T-helper 1 cell treated with Interleukin-12 subunit alpha and Interleukin-12 subunit beta and Interleukin-4 antibody, amounts not matched to agents 30 μg/mL and 1 μg/mL, for 36 hours (primary cell): Measurements from ENCODE around the gene PATL2.
"Not testable (repeated sequence)": the region's sequence is repeated elsewhere in the genome, so short reads cannot be mapped to it uniquely, and the experiment has no call there.

Experiments used
- H3K27ac Mint-ChIP-seq: one replicate; pipeline ENCODE4 v1.8.0; 2021; ENCODE audit warnings: mild to moderate bottlenecking, mixed read lengths
- H3K27me3 Mint-ChIP-seq: one replicate; pipeline ENCODE4 v1.8.0; 2021; ENCODE audit warnings: low read depth, mixed read lengths
- H3K36me3 Mint-ChIP-seq: one replicate; pipeline ENCODE4 v1.8.0; 2021; ENCODE audit warnings: low read depth, mixed read lengths
- H3K4me1 Mint-ChIP-seq: one replicate; pipeline ENCODE4 v1.8.0; 2021; ENCODE audit warnings: low read depth, mixed read lengths
- H3K4me3 Mint-ChIP-seq: one replicate; pipeline ENCODE4 v1.8.0; 2021; ENCODE audit warnings: mild to moderate bottlenecking, moderate library complexity, mixed read lengths
- H3K9me3 Mint-ChIP-seq: one replicate; pipeline ENCODE4 v1.8.0; 2021; ENCODE audit warnings: mixed read lengths

The PATL2 gene

GRCh38 chr15:44682809-44683682, 28.1 kb downstream of the PATL2 start:
- H3K9me3 Mint-ChIP-seq = peaks cover 57% of the 10 kb centered on the region
- peak overlapping the region; percentile 63 for H3K4me3 Mint-ChIP-seq
- H3K27ac Mint-ChIP-seq = peak overlapping the region; percentile 87
- H3K27me3 Mint-ChIP-seq = not testable (repeated sequence)
- H3K36me3 Mint-ChIP-seq = peaks cover 54% of the 10 kb centered on the region
- H3K4me1 Mint-ChIP-seq = peaks cover 63% of the 10 kb centered on the region

- peak overlapping the region; percentile 63 for H3K4me3 Mint-ChIP-seq
- peaks cover 50% of the 10 kb centered on the region for H3K9me3 Mint-ChIP-seq
- H3K27me3 Mint-ChIP-seq = no peaks in the 10 kb centered on the region
- peaks cover 48% of the 10 kb centered on the region for H3K36me3 Mint-ChIP-seq
- H3K27ac Mint-ChIP-seq = peak overlapping the region; percentile 87
- H3K4me1 Mint-ChIP-seq = peaks cover 64% of the 10 kb centered on the region
These were observed 28.9 kb downstream of the PATL2 start for GRCh38 chr15:44682211-44682610.

- Mint-ChIP-seq H3K4me1 (peaks cover 66% of the 10 kb centered on the region), H3K4me3 (peak overlapping the region; percentile 69), H3K27me3 (no peaks in the 10 kb centered on the region), H3K36me3 (peaks cover 32% of the 10 kb centered on the region), H3K9me3 (peaks cover 13% of the 10 kb centered on the region), H3K27ac (peak overlapping the region; percentile 91)
These were observed 34.4 kb downstream of the PATL2 start for GRCh38 chr15:44676676-44677075.

GRCh38 chr15:44675911-44676310, 35.2 kb downstream of the PATL2 start:
- H3K27ac Mint-ChIP-seq = peak overlapping the region; percentile 91
- peak overlapping the region; percentile 69 for H3K4me3 Mint-ChIP-seq
- H3K27me3 Mint-ChIP-seq = no peaks in the 10 kb centered on the region
- peaks cover 66% of the 10 kb centered on the region for H3K4me1 Mint-ChIP-seq
- H3K36me3 Mint-ChIP-seq = peaks cover 28% of the 10 kb centered on the region
- H3K9me3 Mint-ChIP-seq = peaks cover 9% of the 10 kb centered on the region

GRCh38 chr15:44673639-44674038, 37.5 kb downstream of the PATL2 start:
- H3K9me3 Mint-ChIP-seq = no peaks in the 10 kb centered on the region
- peaks cover 22% of the 10 kb centered on the region for H3K36me3 Mint-ChIP-seq

GRCh38 chr15:44670087-44670950, 40.8 kb downstream of the PATL2 start:
- peak overlapping the region; percentile 20 for H3K27ac Mint-ChIP-seq
- H3K27me3 Mint-ChIP-seq = no peaks in the 10 kb centered on the region
- peaks cover 17% of the 10 kb centered on the region for H3K36me3 Mint-ChIP-seq
- H3K9me3 Mint-ChIP-seq = no peaks in the 10 kb centered on the region
- H3K4me3 Mint-ChIP-seq = no peak overlapping the region
- peaks cover 73% of the 10 kb centered on the region for H3K4me1 Mint-ChIP-seq

More at GRCh38 chr15:44673639-44674038, 37.5 kb downstream of the PATL2 start:
- Mint-ChIP-seq H3K27ac (peak overlapping the region; percentile 41), H3K4me1 (peaks cover 71% of the 10 kb centered on the region), H3K27me3 (no peaks in the 10 kb centered on the region), H3K4me3 (no peak overlapping the region)

GRCh38 chr15:44668921-44669320, 42.2 kb downstream of the PATL2 start:
- Mint-ChIP-seq H3K9me3 (no peaks in the 10 kb centered on the region), H3K27ac (peak overlapping the region; percentile 76), H3K27me3 (no peaks in the 10 kb centered on the region), H3K4me1 (peaks cover 76% of the 10 kb centered on the region), H3K36me3 (peaks cover 13% of the 10 kb centered on the region), H3K4me3 (no peak overlapping the region)

- peak overlapping the region; percentile 77 for H3K4me3 Mint-ChIP-seq
- H3K27ac Mint-ChIP-seq = peak overlapping the region; percentile 90
- peaks cover 7% of the 10 kb centered on the region for H3K36me3 Mint-ChIP-seq
- no peaks in the 10 kb centered on the region for H3K9me3 Mint-ChIP-seq
- no peaks in the 10 kb centered on the region for H3K27me3 Mint-ChIP-seq
- peaks cover 72% of the 10 kb centered on the region for H3K4me1 Mint-ChIP-seq
These were observed 44.1 kb downstream of the PATL2 start for GRCh38 chr15:44667039-44667360.

GRCh38 chr15:44666210-44667038, 44.7 kb downstream of the PATL2 start:
- Mint-ChIP-seq H3K36me3 (peaks cover 6% of the 10 kb centered on the region), H3K27me3 (no peaks in the 10 kb centered on the region), H3K4me1 (peaks cover 71% of the 10 kb centered on the region), H3K9me3 (no peaks in the 10 kb centered on the region), H3K4me3 (peak overlapping the region; percentile 77), H3K27ac (peak overlapping the region; percentile 90)

- peak within 1 kb of the TSS; percentile 75 for H3K4me3 Mint-ChIP-seq
- no peaks in the 10 kb centered on the region for H3K27me3 Mint-ChIP-seq
- H3K27ac Mint-ChIP-seq = peak within 1 kb of the TSS; percentile 90
- H3K4me1 Mint-ChIP-seq = peaks cover 59% of the 10 kb centered on the region
- H3K36me3 Mint-ChIP-seq = peaks cover 13% of the 10 kb centered on the region
- no peaks in the 10 kb centered on the region for H3K9me3 Mint-ChIP-seq
These were observed 47.5 kb downstream of the PATL2 start, which contains the start of gene SPG11 for GRCh38 chr15:44663410-44664308. TSS of gene SPG11 (minus strand) at chr15:44663662. CDS start at chr15:44663647, 15 bp downstream.

GRCh38 chr15:44662478-44663409, 48.4 kb downstream of the PATL2 start:
- H3K9me3 Mint-ChIP-seq = no peaks in the 10 kb centered on the region
- H3K27ac Mint-ChIP-seq = peak overlapping the region; percentile 90
- H3K36me3 Mint-ChIP-seq = peaks cover 12% of the 10 kb centered on the region
- H3K27me3 Mint-ChIP-seq = no peaks in the 10 kb centered on the region
- peak overlapping the region; percentile 75 for H3K4me3 Mint-ChIP-seq
- H3K4me1 Mint-ChIP-seq = peaks cover 51% of the 10 kb centered on the region

- peaks cover 44% of the 10 kb centered on the region for H3K4me1 Mint-ChIP-seq
These were observed 49.5 kb downstream of the PATL2 start for GRCh38 chr15:44661576-44661975.

More at GRCh38 chr15:44661576-44661975, 49.5 kb downstream of the PATL2 start:
- no peaks in the 10 kb centered on the region for H3K9me3 Mint-ChIP-seq
- peaks cover 19% of the 10 kb centered on the region for H3K36me3 Mint-ChIP-seq
- H3K27ac Mint-ChIP-seq = no peak overlapping the region
- H3K4me3 Mint-ChIP-seq = peak overlapping the region; percentile 22
- no peaks in the 10 kb centered on the region for H3K27me3 Mint-ChIP-seq
